HG03060 (cell line): ENCODE measurements around the gene CLASP1.
"Not testable (repeated sequence)": the region's sequence is repeated elsewhere in the genome, so short reads cannot be mapped to it uniquely, and the experiment has no call there.

Experiments used
- ATAC-seq: cut with Tn5 transposase; IDR thresholded peaks from one replicate; pipeline ENCODE4 v1.9.1; 2021; ENCODE audit warnings: low read depth, moderate number of reproducible peaks; ENCODE audit not compliant: unreplicated experiment

The CLASP1 gene

GRCh38 chr2:121649149-121649595 is at the start of gene CLASP1:
TSS of gene CLASP1 (minus strand) at chr2:121649462. CDS start at chr2:121605895, 43,567 bp downstream.
- no peak for ATAC-seq

- ATAC-seq = no peak
Measured at GRCh38 chr2:121698318-121698930, 49.2 kb upstream of the CLASP1 start.

GRCh38 chr2:121697108-121697631 is 47.9 kb upstream of the CLASP1 start:
- no peak for ATAC-seq

- no peak for ATAC-seq
Measured at GRCh38 chr2:121696410-121696930, 47.2 kb upstream of the CLASP1 start.

GRCh38 chr2:121695171-121695451 is 45.8 kb upstream of the CLASP1 start:
- no peak for ATAC-seq

GRCh38 chr2:121694398-121695170 is 45.3 kb upstream of the CLASP1 start:
- no peak for ATAC-seq

- ATAC-seq = not testable (repeated sequence)
Measured at GRCh38 chr2:121690572-121690971, 41.3 kb upstream of the CLASP1 start.

GRCh38 chr2:121690095-121690494 is 40.8 kb upstream of the CLASP1 start:
- no peak for ATAC-seq

GRCh38 chr2:121689356-121689755 is 40.1 kb upstream of the CLASP1 start:
- no peak for ATAC-seq

- no peak for ATAC-seq
Measured at GRCh38 chr2:121688820-121689219, 39.6 kb upstream of the CLASP1 start.

- no peak for ATAC-seq
Measured at GRCh38 chr2:121686902-121687301, 37.6 kb upstream of the CLASP1 start.

- ATAC-seq = no peak
Measured at GRCh38 chr2:121686218-121686617, 37.0 kb upstream of the CLASP1 start.

GRCh38 chr2:121682396-121683298 is 33.4 kb upstream of the CLASP1 start:
- ATAC-seq = no peak

GRCh38 chr2:121677855-121678254 is 28.6 kb upstream of the CLASP1 start:
- ATAC-seq = no peak

- ATAC-seq = not testable (repeated sequence)
Measured at GRCh38 chr2:121671621-121672020, 22.4 kb upstream of the CLASP1 start.

- ATAC-seq = no peak
Measured at GRCh38 chr2:121670181-121670580, 20.9 kb upstream of the CLASP1 start.

- ATAC-seq = no peak
Measured at GRCh38 chr2:121667618-121668017, 18.4 kb upstream of the CLASP1 start.

GRCh38 chr2:121666042-121666441 is 16.8 kb upstream of the CLASP1 start:
- ATAC-seq = no peak

- ATAC-seq = no peak
Measured at GRCh38 chr2:121665504-121665903, 16.2 kb upstream of the CLASP1 start.

GRCh38 chr2:121664713-121665112 is 15.5 kb upstream of the CLASP1 start:
- no peak for ATAC-seq

GRCh38 chr2:121664086-121664485 is 14.8 kb upstream of the CLASP1 start:
- ATAC-seq = no peak
